ENCODE data around the gene KRT5.

KRT5 gene

GRCh38 chr12:52543985-52544883 is 24.0 kb upstream of the KRT5 start:
- TF ChIP-seq CSDC2 (CRISPR knock-in tag; IDR thresholded peaks at IDR 0.05), result no peak
- TF ChIP-seq ZNF565 (CRISPR knock-in tag; conservative IDR thresholded peaks at IDR 0.05; ENCODE audit: low read depth), result no peak
- TF ChIP-seq TSHZ2 (CRISPR knock-in tag; IDR thresholded peaks at IDR 0.05), result no peak
- TF ChIP-seq, protein P1, sequence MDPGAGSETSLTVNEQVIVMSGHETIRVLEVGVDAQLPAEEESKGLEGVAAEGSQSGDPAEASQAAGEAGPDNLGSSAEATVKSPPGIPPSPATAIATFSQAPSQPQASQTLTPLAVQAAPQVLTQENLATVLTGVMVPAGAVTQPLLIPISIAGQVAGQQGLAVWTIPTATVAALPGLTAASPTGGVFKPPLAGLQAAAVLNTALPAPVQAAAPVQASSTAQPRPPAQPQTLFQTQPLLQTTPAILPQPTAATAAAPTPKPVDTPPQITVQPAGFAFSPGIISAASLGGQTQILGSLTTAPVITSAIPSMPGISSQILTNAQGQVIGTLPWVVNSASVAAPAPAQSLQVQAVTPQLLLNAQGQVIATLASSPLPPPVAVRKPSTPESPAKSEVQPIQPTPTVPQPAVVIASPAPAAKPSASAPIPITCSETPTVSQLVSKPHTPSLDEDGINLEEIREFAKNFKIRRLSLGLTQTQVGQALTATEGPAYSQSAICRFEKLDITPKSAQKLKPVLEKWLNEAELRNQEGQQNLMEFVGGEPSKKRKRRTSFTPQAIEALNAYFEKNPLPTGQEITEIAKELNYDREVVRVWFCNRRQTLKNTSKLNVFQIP (CRISPR knock-in tag; IDR thresholded peaks at IDR 0.05; ENCODE audit: borderline replicate concordance, low read depth), result no peak
- TF ChIP-seq PATZ1 (CRISPR knock-in tag; IDR thresholded peaks at IDR 0.05; ENCODE audit: borderline replicate concordance), result no peak
- TF ChIP-seq ARNTL (CRISPR knock-in tag; IDR thresholded peaks at IDR 0.05; ENCODE audit: borderline replicate concordance, low read depth), result no peak
- no peak for TF ChIP-seq BACH2 (CRISPR knock-in tag; IDR thresholded peaks at IDR 0.05; ENCODE audit: borderline replicate concordance)
- TF ChIP-seq ESRRG (CRISPR knock-in tag; IDR thresholded peaks at IDR 0.05), result no peak
- no peak for TF ChIP-seq TCF4 (CRISPR knock-in tag; IDR thresholded peaks at IDR 0.05; ENCODE audit: borderline replicate concordance)
- TF ChIP-seq GLIS3 (CRISPR knock-in tag; IDR thresholded peaks at IDR 0.05), result no peak
- no peak for TF ChIP-seq ZNF70 (CRISPR knock-in tag; IDR thresholded peaks at IDR 0.05)
- TF ChIP-seq OSR1 (CRISPR knock-in tag; IDR thresholded peaks at IDR 0.05), result no peak
- no peak for TF ChIP-seq ZNF8 (CRISPR knock-in tag; IDR thresholded peaks at IDR 0.05)
- TF ChIP-seq ZFP30 (CRISPR knock-in tag; IDR thresholded peaks at IDR 0.05), result no peak
- TF ChIP-seq ISL1 (CRISPR knock-in tag; IDR thresholded peaks at IDR 0.05), result no peak
- peak; percentile 61 for ATAC-seq

- no peak for ATAC-seq
- TF ChIP-seq PATZ1 (CRISPR knock-in tag; IDR thresholded peaks at IDR 0.05; ENCODE audit: borderline replicate concordance), result no peak
- no peak for TF ChIP-seq GLIS3 (CRISPR knock-in tag; IDR thresholded peaks at IDR 0.05)
- TF ChIP-seq OSR1 (CRISPR knock-in tag; IDR thresholded peaks at IDR 0.05), result no peak
- TF ChIP-seq RARB (CRISPR knock-in tag; IDR thresholded peaks at IDR 0.05), result no peak
- TF ChIP-seq TOX (CRISPR knock-in tag; IDR thresholded peaks at IDR 0.05; ENCODE audit: borderline replicate concordance), result no peak
- no peak for TF ChIP-seq TSHZ2 (CRISPR knock-in tag; IDR thresholded peaks at IDR 0.05)
- no peak for TF ChIP-seq CSDC2 (CRISPR knock-in tag; IDR thresholded peaks at IDR 0.05)
- TF ChIP-seq, protein P2, sequence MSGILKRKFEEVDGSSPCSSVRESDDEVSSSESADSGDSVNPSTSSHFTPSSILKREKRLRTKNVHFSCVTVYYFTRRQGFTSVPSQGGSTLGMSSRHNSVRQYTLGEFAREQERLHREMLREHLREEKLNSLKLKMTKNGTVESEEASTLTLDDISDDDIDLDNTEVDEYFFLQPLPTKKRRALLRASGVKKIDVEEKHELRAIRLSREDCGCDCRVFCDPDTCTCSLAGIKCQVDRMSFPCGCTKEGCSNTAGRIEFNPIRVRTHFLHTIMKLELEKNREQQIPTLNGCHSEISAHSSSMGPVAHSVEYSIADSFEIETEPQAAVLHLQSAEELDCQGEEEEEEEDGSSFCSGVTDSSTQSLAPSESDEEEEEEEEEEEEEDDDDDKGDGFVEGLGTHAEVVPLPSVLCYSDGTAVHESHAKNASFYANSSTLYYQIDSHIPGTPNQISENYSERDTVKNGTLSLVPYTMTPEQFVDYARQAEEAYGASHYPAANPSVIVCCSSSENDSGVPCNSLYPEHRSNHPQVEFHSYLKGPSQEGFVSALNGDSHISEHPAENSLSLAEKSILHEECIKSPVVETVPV (CRISPR knock-in tag; IDR thresholded peaks at IDR 0.05), result no peak
- TF ChIP-seq ISL1 (CRISPR knock-in tag; IDR thresholded peaks at IDR 0.05), result no peak
- TF ChIP-seq ARNTL (CRISPR knock-in tag; IDR thresholded peaks at IDR 0.05; ENCODE audit: borderline replicate concordance, low read depth), result no peak
- no peak for TF ChIP-seq ZC3H10 (CRISPR knock-in tag; IDR thresholded peaks at IDR 0.05)
- TF ChIP-seq ZNF565 (CRISPR knock-in tag; conservative IDR thresholded peaks at IDR 0.05; ENCODE audit: low read depth), result no peak
- no peak for TF ChIP-seq ZFP3 (CRISPR knock-in tag; IDR thresholded peaks at IDR 0.05)
- no peak for TF ChIP-seq TCF4 (CRISPR knock-in tag; IDR thresholded peaks at IDR 0.05; ENCODE audit: borderline replicate concordance)
- TF ChIP-seq, protein P1 (CRISPR knock-in tag; IDR thresholded peaks at IDR 0.05; ENCODE audit: borderline replicate concordance, low read depth), result no peak
- no peak for TF ChIP-seq SNAI2 (CRISPR knock-in tag; IDR thresholded peaks at IDR 0.05)
- no peak for TF ChIP-seq ZNF70 (CRISPR knock-in tag; IDR thresholded peaks at IDR 0.05)
- no peak for TF ChIP-seq PPARA (CRISPR knock-in tag; IDR thresholded peaks at IDR 0.05; ENCODE audit: borderline replicate concordance)
These were observed 22.7 kb upstream of the KRT5 start for GRCh38 chr12:52542785-52543318.

All from SK-N-SH treated with all-trans-retinoic acid at 6 μM for 48 hours (cell line).